Stimulated activated CD8-positive, alpha-beta memory T cell treated with anti-CD3 and anti-CD28 coated beads, Interleukin-4, amount 100 ng/mL, for 4 hours (primary cell): Measurements from ENCODE around the gene CNN1.
"Not testable (repeated sequence)": the region's sequence is repeated elsewhere in the genome, so short reads cannot be mapped to it uniquely, and the experiment has no call there.

Source experiments
- DNase-seq, 2 donors: peaks; one replicate each; pipeline ENCODE4 v3.0.0-alpha.2; 2020; ENCODE audit warnings: low read depth in 2 of 2, low spot score in 1 of 2

Gene CNN1

DNA sequence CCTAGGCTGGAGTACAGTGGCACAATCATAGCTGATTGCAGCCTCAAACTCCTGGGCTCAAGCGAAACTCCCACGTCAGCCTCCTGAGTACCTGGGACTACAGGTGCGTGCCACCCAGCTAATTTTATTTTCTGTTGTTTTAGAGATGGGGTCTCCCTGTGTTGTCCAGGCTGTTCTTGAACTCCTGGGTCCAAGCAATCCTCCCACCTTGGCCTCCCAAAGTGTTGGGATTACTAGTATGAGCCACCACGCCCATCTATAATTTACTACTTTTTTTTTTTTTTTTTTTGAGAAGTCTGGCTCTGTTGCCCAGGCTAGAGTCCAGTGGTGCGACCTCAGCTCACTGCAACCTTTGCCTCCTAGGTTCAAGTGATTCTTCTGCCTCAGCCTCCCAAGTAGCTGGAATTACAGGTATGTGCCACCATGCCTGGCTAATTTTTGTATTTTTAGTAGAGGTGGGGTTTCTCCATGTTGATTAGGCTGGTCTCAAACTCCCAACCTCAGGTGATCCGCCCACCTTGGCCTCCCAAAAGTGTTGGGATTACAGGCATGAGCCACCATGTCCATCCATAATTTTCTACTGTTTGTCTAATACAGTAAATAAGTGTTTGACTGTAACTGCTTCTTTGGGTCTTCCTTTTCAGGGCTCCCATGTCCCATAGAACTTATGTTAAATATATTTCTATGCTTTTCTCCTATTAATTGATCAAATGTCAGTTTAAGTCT is 25.6 kb downstream of the CNN1 start:
- DNase-seq = not testable (repeated sequence)

DNA sequence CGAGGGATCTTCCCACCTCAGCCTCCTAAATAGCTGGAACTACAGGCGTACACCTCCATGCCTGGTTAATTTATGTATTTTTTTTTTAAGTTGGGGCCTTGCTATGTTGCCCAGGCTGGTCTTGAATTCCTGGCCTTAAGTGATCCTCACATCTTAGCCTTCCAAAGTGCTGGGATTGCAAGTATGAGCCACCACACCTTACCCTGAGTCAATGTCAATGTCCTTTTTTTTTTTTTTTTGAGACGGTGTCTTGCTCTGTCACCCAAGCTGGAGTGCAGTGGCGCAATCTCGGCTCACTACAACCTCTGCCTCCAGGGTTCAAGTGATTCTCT is 27.0 kb downstream of the CNN1 start:
- not testable (repeated sequence) for DNase-seq

DNA sequence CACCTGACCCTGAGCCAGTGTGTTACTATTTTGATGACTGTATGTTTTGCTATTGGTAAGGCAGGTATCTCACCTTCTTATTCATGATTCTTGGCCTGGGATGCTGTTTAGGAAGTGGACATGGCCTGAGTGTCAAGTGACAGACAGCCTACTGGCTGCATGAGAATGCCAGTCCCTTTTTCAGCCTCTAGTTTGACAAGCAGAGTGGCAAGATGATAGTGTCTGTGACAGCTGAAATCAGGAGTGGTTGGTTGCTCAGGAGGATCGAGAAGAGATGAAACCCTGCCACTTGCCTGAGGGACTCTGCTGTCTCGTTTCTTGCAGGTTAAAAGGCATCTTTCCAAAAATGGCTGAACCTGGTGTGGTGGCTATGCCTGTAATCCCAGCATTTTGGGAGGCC is 27.5 kb downstream of the CNN1 start:
- no peak for DNase-seq

- no peak for DNase-seq
Observed at GRCh38 chr19:11570039-11570462, 31.4 kb downstream of the CNN1 start.

DNA sequence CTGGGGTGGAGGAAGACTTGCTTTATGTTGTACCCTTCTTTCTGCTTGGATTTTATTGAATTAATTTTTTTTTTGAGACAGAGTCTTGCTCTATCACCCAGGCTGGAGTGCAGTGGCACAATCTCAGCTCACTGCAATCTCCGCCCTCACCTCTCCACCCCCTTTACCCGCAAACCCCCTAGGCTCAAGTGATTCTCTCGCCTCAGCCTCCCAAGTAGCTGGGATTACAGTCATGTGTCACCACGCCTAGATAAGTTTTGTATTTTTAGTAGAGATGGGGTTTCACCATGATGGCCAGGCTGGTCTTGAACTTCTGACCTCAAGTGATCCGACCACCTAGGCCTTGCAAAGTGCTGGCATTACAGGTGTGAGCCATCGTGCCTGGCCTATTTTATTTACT is 34.7 kb downstream of the CNN1 start:
- DNase-seq = not testable (repeated sequence)

DNA sequence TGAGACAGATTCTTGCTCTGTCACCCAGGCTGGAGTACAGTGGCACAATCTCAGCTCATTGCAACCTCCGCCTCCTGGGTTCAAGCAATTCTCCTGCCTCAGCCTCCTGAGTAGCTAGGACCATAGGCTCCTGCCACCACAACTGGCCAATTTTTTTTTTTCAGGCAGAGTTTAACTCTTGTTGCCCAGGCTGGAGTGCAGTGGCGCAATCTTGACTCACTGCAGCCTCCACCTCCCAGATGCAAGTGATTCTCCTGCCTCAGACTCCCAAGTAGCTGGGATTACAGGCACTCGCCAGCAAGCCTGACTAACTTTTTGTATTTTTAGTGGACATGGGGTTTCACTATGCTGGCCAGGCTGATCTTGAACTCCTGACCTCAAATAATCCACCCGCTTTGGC is 35.1 kb downstream of the CNN1 start:
- not testable (repeated sequence) for DNase-seq

- DNase-seq = no peak
Observed at GRCh38 chr19:11574689-11575088, 36.0 kb downstream of the CNN1 start.

GRCh38 chr19:11576227-11576626 is 37.6 kb downstream of the CNN1 start:
- DNase-seq = no peak

- no peak for DNase-seq
Observed at GRCh38 chr19:11577451-11578257, 39.0 kb downstream of the CNN1 start, which contains the start of gene ACP5. Gene ACP5 (minus strand): TSS chr19:11577645. CDS start chr19:11577317, 328 bp downstream.

- no peak for DNase-seq
Observed at GRCh38 chr19:11578258-11579142, 39.8 kb downstream of the CNN1 start.

GRCh38 chr19:11580116-11580515 is 41.5 kb downstream of the CNN1 start:
- no peak for DNase-seq

DNA sequence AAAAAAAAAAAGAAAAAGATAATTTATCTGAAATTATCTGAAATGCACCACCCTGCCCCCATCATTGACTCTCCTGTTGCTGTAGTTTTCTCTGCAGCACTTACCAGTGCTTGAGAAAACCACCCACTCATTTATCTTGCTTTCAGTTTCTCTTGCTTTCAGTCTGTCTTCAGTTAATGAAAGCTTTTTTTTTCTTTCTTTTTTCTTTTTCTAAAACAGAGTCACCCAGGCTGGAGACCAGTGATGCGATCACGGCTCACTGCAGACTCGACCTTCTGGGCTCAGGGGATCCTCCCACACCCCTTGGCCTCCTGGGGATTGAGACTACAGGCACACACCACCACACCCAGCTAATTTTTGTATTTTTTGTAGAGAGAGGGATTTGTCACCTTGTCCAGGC is 43.1 kb downstream of the CNN1 start:
- no peak for DNase-seq

DNA sequence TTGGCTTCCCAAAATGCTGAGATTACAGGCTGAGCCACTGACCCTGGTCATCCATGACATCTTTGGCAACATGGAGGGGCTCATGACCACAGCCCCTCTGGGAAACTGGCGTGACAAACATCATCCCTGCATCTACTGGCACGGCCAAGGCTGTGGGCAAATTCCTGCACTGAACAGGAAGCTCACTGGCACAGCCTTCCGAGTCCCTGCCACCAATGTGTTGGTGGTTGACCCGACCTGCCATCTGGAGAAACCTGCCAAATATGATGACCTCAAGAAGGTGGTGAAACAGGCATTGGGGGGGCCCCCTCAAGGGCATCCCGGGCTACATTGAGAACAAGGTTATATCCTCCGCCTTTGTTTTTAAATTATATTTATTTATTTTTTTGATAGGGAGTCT is 47.7 kb downstream of the CNN1 start:
- DNase-seq = no peak

- DNase-seq = peak; percentile 42 to 58
Observed at GRCh38 chr19:11587302-11587974, 48.8 kb downstream of the CNN1 start.

- no peak for DNase-seq
Observed at GRCh38 chr19:11587975-11588631, 49.5 kb downstream of the CNN1 start.

DNA sequence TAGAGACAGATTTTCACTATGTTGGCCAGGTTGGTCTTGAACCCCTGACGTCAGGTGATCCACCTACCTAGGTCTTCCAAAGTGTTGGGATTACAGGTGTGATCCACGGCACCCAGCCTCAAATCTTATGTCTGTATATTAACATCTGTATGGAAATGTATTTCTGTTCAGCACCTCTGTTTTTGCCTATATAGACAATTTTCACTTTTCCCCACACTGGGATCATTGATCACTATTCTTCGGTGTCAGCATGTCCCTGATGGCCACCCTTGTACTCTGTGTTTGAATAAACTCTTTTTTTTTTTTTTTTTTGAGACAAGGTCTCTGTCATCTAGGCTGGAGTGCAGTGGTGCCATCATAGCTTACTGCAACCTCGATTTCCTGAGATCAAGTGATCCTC is 55.4 kb downstream of the CNN1 start:
- DNase-seq = no peak

DNA sequence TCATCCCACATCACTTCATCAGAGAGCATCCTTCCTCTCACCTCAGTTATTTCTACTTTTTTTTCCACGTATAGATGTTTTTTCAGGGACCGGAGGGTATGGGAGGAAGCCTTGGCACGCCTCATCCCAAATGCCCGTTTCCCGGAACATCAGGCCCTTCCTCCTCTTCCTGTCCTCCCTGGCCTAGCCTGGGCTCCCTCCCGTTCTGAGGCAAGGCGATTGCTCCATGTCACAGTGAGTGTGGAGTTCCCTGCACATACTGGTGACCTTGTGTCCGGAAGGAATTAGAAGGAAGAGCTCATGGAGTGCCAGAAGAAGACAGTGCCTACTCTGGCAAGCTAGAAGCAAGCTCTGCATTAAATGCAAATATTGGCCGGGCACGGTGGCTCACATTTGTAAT is 57.5 kb downstream of the CNN1 start:
- DNase-seq = no peak

- peak; percentile 93 to 95 for DNase-seq
Observed at GRCh38 chr19:11597202-11598102, 58.8 kb downstream of the CNN1 start, which contains the start of gene ZNF627. Gene ZNF627 (plus strand): TSS chr19:11597483. CDS start chr19:11597628, 145 bp downstream.

DNA sequence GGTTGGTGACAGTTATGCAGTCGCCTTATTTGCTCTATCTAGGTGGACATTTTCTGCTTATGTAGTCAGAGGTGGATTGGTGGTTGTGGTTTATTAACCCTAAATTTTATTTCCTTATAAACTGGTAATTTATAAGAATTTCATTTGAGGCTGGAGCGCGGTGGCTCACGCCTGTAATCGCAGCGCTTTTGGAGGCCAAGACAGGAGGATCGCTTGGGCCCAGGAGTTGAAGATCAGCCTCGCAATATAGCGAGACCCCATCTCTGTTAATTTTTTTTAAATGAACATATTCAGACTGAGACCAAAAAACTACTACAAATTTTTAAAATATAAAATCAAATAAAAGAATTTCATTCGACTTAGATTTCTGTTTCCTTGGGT is 59.4 kb downstream of the CNN1 start:
- no peak for DNase-seq
